Psoas muscle (tissue), 8 donors: ENCODE data around the gene PIGBOS1. TPM values are rescaled to one million over a fixed set of nuclear protein-coding genes. Genes with fewer than 3 reads are reported as not detected.

ENCODE experiments used
- ATAC-seq, 4 donors: fragments of 200-7000 bp; cut with Tn5 transposase; one replicate each; pipeline ENCODE4 v1.9.1; 2020; ENCODE audit warnings: moderate library complexity in 3 of 4, mild to moderate bottlenecking in 2 of 4
- DNase-seq, 2 donors: peaks; one replicate each; pipeline ENCODE4 v3.0.0-alpha.2; 2020
- H3K27ac ChIP-seq: fragments of 200-600 bp; one replicate; pipeline ENCODE4 v1.8.0; 2022
- H3K27me3 ChIP-seq, 3 donors: fragments of 200-600 bp in 1 of 3; one replicate each; pipeline versions ENCODE4 v1.6.1 to v1.8.0; 2013 to 2022; ENCODE audit warnings: low read length in 2 of 3, mild to moderate bottlenecking in 2 of 3, moderate library complexity in 1 of 3; ENCODE audit not compliant: insufficient read depth in 3 of 3
- H3K36me3 ChIP-seq, 2 donors: fragments of 200-600 bp in 1 of 2; one replicate each; pipeline versions ENCODE4 v1.6.1 to v1.8.0; 2013 to 2022; ENCODE audit warnings: low read depth in 1 of 2, mild to moderate bottlenecking in 1 of 2, moderate library complexity in 1 of 2; ENCODE audit not compliant: insufficient read depth in 1 of 2
- H3K4me1 ChIP-seq: fragments of 200-600 bp; one replicate; pipeline ENCODE4 v1.8.0; 2022
- H3K4me3 ChIP-seq: fragments of 200-600 bp; one replicate; pipeline ENCODE4 v1.8.0; 2022; ENCODE audit warnings: mild to moderate bottlenecking
- H3K9me3 ChIP-seq: fragments of 200-600 bp; one replicate; pipeline ENCODE4 v1.8.0; 2022
- WGBS, 3 donors: extraction: QIAGEN DNeasy Blood & Tissue Kit; methylation state at CpG; one replicate each; pipeline versions ENCODE4 v1.1.6 to v1.1.7; 2013; 5-methylcytosine and 5-hydroxymethylcytosine counted together
- intact Hi-C, 2 donors: fragments of 100-400 bp; cut with DNase I; formaldehyde crosslinking; loops; one replicate each; pipeline versions ENCODE4 v1.11.0 to v1.14.2; 2022
- polyA plus RNA-seq, 3 donors: library from polyadenylated mRNA; stranded (reverse); fragments of 200-250 nt; gene quantifications; one replicate each; pipeline ENCODE4 v1.2.3, GENCODE V29; 2013
- total RNA-seq, 4 donors: library from RNA; stranded (reverse); fragmentation: NEBNext Ultra II Directional in 2 of 4; extraction: Animal tissue kit (Norgen Biotek cat#: 25700) in 2 of 4; gene quantifications; one replicate each; pipeline versions ENCODE4 v1.2.1 to v1.2.4, GENCODE V29; 2021 to 2023
- TF ChIP-seq, protein P1 (sequence below): fragments of 200-600 bp; IDR thresholded peaks from one replicate; pipeline ENCODE4 v1.8.0; 2022; ENCODE audit warnings: antibody characterized with exemption
- donor health status: healthy with polysubstance abuse.
- donor health status: DM: no; HTN: no; CAD: no; lungs with moderate emphysema.
- donor health status: Bipolar disorder and iron deficiency.
- donor health status: healthy.
- donor health status: DM: yes; HTN: yes; CAD: no.
- donor health status: DM: no; HTN: no; CAD: no.
- donor health status: DM: no; HTN: no; CAD: no.
- donor health status: DM: yes; HTN: yes; CAD: no.

PIGBOS1 gene
- total and polyA plus RNA-seq, 7 donors, result 3.5 to 21.3 (median 7.6) TPM

DNA sequence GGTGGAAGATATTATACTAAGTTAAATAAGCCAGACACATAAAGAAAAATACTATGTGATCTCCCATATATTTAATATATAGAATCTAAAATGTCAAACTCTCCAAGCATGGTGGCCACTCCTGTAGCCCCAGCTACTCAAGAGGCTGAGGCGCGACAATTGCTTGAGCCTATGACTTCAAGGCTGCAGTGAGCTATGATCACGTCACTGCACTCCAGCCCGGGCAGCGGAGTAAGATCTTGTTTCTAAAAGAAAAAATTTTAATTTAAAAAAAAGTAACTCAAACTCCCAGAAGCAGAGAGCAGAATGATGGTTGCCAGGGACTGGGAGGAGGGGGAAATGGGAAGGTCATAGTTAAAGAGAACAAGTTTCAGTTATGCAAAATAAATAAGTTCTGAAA, 42.6 kb downstream of the PIGBOS1 start:
- 70 to 79% (median 70%) methylated on average over 5 of the region's 5 CpGs for WGBS, 3 donors
- Histone ChIP-seq H3K4me1 (no peaks in the 10 kb centered on the region), H3K27me3 (no peaks in the 10 kb centered on the region), H3K27ac (no peak overlapping the region), H3K4me3 (no peak overlapping the region), H3K36me3 (no peaks in the 10 kb centered on the region), H3K9me3 (no peaks in the 10 kb centered on the region)
- intact Hi-C loops, result no loop called here
- DNase-seq (no peak), ATAC-seq (no peak)
- TF ChIP-seq, protein P1, sequence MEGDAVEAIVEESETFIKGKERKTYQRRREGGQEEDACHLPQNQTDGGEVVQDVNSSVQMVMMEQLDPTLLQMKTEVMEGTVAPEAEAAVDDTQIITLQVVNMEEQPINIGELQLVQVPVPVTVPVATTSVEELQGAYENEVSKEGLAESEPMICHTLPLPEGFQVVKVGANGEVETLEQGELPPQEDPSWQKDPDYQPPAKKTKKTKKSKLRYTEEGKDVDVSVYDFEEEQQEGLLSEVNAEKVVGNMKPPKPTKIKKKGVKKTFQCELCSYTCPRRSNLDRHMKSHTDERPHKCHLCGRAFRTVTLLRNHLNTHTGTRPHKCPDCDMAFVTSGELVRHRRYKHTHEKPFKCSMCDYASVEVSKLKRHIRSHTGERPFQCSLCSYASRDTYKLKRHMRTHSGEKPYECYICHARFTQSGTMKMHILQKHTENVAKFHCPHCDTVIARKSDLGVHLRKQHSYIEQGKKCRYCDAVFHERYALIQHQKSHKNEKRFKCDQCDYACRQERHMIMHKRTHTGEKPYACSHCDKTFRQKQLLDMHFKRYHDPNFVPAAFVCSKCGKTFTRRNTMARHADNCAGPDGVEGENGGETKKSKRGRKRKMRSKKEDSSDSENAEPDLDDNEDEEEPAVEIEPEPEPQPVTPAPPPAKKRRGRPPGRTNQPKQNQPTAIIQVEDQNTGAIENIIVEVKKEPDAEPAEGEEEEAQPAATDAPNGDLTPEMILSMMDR, result no peak

DNA sequence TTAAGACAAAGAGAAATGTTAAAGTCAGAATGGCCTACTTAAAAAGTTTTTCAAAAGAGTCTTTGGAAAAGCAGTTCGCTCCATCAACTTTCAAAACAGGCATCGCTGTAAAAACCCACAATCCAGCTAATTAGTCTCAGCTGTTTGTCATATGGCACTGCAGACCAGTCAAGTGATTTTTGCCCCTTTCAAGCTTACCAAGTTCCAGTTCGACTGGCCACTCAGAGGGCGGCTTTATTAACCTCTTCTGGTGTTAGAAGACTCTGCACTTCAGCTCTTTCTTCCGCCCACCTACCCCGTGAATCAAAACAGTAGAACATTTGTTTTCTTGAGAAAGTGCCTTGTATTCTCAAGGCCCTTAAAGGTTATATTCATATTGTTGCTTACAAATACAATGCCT, 48.6 kb downstream of the PIGBOS1 start:
- WGBS, 3 donors, result 75 to 77% (median 75%) methylated on average over 6 of the region's 6 CpGs
- Histone ChIP-seq H3K36me3 (no peaks in the 10 kb centered on the region), H3K4me1 (no peaks in the 10 kb centered on the region), H3K4me3 (no peak overlapping the region), H3K9me3 (no peaks in the 10 kb centered on the region), H3K27me3 (no peaks in the 10 kb centered on the region), H3K27ac (no peak overlapping the region)
- DNase-seq (no peak), ATAC-seq (no peak)
- TF ChIP-seq, protein P1, result no peak
- intact Hi-C loops, result loop anchor here in 1 of 2 donors (5.0 kb wide), 1 partner anchor 43 kb away; no protein-coding TSS in a partner anchor

DNA sequence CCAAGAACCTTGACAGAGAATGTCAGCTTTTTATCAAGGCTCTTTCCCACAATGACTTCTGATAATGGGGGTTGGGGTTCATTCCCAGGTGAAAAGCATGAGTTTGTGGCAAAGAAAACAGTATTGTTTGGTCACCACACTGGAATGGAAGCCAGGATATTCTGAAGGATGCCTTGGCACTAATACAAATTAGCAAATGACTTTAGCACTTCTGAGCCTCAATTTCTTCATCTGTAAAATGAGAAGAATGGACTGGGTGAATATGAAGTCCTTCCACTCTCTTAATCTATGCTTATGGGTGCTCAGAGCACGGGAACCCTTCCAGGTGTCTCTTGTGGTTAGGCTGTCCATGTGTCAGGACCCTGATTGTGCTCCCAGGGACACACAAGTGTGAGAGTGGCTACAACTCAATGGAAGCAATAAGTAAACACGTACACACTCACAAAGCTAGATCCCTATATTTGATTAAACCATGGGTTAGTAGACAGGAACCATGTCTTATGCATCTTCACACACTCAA, 50.7 kb downstream of the PIGBOS1 start:
- Histone ChIP-seq H3K4me1 (no peaks in the 10 kb centered on the region), H3K36me3 (no peaks in the 10 kb centered on the region), H3K27me3 (no peaks in the 10 kb centered on the region), H3K27ac (no peak overlapping the region), H3K9me3 (no peaks in the 10 kb centered on the region), H3K4me3 (no peak overlapping the region)
- 83 to 94% (median 88%) methylated on average over 2 of the region's 2 CpGs for WGBS, 3 donors
- TF ChIP-seq, protein P1, result no peak
- ATAC-seq (no peak), DNase-seq (no peak)
- intact Hi-C loops, result no loop called here

DNA sequence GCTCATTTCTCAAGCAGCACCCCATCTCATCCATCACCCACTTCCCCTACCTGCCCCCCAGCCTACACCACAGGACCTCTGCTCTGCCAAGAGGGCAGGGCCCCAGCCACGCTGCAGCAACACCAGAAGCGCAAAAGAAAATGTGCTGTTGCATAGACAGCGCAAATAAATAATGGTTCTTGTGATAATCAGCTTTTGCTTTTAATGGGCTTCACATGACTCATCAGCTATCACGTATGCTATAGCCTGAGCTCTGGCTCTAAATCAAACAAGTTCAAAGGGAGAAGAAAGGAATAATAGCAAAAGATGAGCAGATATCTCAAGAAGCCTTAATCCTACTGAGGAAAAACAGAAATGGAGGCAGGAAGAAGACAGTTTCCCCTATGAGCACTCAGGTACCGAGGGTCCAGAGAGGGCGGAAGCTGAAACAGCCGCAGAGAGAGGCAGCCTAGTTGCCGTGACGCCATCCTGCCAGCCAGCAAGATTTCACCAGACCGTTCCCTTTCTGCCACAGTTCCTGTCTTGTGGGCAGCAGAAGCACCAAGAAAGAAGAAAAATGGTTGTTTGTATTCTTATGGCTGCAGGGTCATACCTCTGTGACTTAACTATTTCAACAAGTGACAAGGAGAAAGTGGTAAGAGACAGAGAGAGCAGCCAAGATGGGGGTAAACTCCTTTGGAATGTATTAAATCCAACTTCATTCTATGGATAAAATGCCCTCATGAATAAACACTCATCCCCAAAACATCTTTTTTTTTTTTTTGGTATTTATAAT, 51.3 kb downstream of the PIGBOS1 start:
- 78 to 85% (median 82%) methylated on average over 10 of the region's 10 CpGs for WGBS, 3 donors
- intact Hi-C loops, result no loop called here
- H3K4me3 ChIP-seq, result no peak overlapping the region
- no peaks in the 10 kb centered on the region for H3K4me1 ChIP-seq
- no peaks in the 10 kb centered on the region for H3K36me3 ChIP-seq
- H3K27ac ChIP-seq, result no peak overlapping the region
- peak; percentile 31 to 61 for DNase-seq
- no peak for ATAC-seq
- TF ChIP-seq, protein P1, result no peak
- no peaks in the 10 kb centered on the region for H3K9me3 ChIP-seq
- H3K27me3 ChIP-seq, result no peaks in the 10 kb centered on the region

Other genes with a start within 250 kb of the PIGBOS1 start
- 10 to 100 TPM; 37.9 to 61.0 (median 55.3) TPM for gene RSL24D1, start 122.2 kb downstream of the PIGBOS1 start, total RNA-seq
- 10 to 100 TPM; 60.0 to 73.7 (median 71.3) TPM for gene RSL24D1, start 122.2 kb downstream of the PIGBOS1 start, polyA plus RNA-seq
- 1 to 10 TPM; 2.1 to 4.0 (median 2.6) TPM for gene RAB27A, start 29.3 kb downstream of the PIGBOS1 start, total RNA-seq
- 1 to 10 TPM; 1.2 to 5.4 (median 1.7) TPM for gene RAB27A, start 29.3 kb downstream of the PIGBOS1 start, polyA plus RNA-seq
- 1 to 10 TPM; 1.0 to 1.8 (median 1.2) TPM for gene PIGB, start 99 bp upstream of the PIGBOS1 start, total RNA-seq
- gene PIGB, start 99 bp upstream of the PIGBOS1 start, polyA plus RNA-seq, result 1 to 10 TPM in 2 of 3 donors, under 1 TPM in 1; 0.57 to 1.9 (median 1.6) TPM
- gene CCPG1, start 89.2 kb upstream of the PIGBOS1 start, total RNA-seq, result 100 to 1,000 TPM in 1 of 4 donors, 10 to 100 TPM in 3; 63.5 to 112 (median 82.8) TPM
- 10 to 100 TPM; 28.3 to 88.9 (median 40.2) TPM for gene CCPG1, start 89.2 kb upstream of the PIGBOS1 start, polyA plus RNA-seq
- 10 to 100 TPM in 1 of 4 donors, 1 to 10 TPM in 3; 2.5 to 10.7 (median 4.6) TPM for gene PIERCE2, start 89.4 kb upstream of the PIGBOS1 start, total RNA-seq
- 10 to 100 TPM in 1 of 3 donors, 1 to 10 TPM in 2; 6.1 to 15.0 (median 8.7) TPM for gene PIERCE2, start 89.4 kb upstream of the PIGBOS1 start, polyA plus RNA-seq
- under 1 TPM in 3 of 4 donors, not detected in 1; 0.19 to 0.44 (median 0.32) TPM for gene DNAAF4, start 189.1 kb upstream of the PIGBOS1 start, total RNA-seq
- gene DNAAF4, start 189.1 kb upstream of the PIGBOS1 start, polyA plus RNA-seq, result under 1 TPM; 0.27 to 0.95 (median 0.86) TPM